Body of pancreas (tissue), 4 donors: ENCODE results near the gene IL17C.

Source experiments
- CTCF ChIP-seq, 7 experiments: fragments of 450-650 bp in 4 of 7; fragments of 200-600 bp in 3 of 7; sonication (generic) in 3 of 7; IDR thresholded peaks; one replicate each; pipeline ENCODE4 v1.5.1; 2016 to 2019; ENCODE audit warnings: antibody characterized with exemption in 7 of 7
- POLR2A ChIP-seq, 3 donors: fragments of 450-650 bp; IDR thresholded peaks; one replicate each; pipeline ENCODE4 v1.6.1; 2016; ENCODE audit warnings: antibody characterized with exemption in 3 of 3, mild to moderate bottlenecking in 2 of 3

- TF ChIP-seq CTCF (IDR thresholded peaks at IDR 0.05) (no peak), POLR2A (IDR thresholded peaks at IDR 0.05) (no peak)
Measured at GRCh38 chr16:88680554-88681083, 42.2 kb downstream of the IL17C start.
